ENCODE measurements around the gene ATP8A2.
"Not testable (repeated sequence)": the region's sequence is repeated elsewhere in the genome, so short reads cannot be mapped to it uniquely, and the experiment has no call there.

Gene ATP8A2

DNA sequence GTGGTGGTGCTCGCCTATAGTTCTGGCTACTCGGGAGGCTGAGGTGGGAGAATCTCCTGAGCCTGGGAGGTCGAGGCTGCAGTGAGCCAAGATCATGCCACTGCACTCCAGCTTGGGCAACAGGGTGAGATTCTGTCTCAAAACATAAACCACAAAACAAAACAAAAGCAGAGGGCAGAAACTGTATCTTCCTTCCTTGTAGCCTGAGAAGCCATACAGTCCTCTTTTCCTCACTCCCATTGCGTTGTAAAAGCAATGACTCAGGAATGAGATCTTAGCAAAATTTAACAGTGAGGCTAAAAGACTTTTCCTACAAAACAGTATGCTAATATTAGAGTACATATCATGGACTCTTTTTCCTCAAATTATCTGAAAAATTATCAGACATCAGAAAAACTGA, 549.2 kb downstream of the ATP8A2 start:
- no peak for DNase-seq (ENCODE audit: low spot score)

DNA sequence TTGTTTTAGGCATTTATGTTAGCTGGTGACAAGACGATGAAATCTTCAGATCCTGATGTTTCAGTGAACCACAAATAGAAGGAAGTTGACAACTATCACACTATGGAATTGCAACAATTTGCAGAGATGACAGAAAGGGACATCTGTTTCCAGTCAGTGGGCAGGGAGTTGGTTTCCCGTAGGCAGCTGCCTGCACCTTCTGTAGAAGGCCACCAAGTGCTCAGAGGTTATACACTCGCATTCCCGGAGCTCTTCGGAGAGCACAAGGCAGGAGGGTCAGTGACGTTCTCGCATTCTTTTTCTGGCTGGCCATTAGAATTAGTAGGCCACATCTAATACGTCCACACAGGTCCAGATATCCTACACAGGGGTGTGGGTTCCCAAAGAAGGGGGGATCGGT, 550.6 kb downstream of the ATP8A2 start:
- no peak for DNase-seq (ENCODE audit: low spot score)

DNA sequence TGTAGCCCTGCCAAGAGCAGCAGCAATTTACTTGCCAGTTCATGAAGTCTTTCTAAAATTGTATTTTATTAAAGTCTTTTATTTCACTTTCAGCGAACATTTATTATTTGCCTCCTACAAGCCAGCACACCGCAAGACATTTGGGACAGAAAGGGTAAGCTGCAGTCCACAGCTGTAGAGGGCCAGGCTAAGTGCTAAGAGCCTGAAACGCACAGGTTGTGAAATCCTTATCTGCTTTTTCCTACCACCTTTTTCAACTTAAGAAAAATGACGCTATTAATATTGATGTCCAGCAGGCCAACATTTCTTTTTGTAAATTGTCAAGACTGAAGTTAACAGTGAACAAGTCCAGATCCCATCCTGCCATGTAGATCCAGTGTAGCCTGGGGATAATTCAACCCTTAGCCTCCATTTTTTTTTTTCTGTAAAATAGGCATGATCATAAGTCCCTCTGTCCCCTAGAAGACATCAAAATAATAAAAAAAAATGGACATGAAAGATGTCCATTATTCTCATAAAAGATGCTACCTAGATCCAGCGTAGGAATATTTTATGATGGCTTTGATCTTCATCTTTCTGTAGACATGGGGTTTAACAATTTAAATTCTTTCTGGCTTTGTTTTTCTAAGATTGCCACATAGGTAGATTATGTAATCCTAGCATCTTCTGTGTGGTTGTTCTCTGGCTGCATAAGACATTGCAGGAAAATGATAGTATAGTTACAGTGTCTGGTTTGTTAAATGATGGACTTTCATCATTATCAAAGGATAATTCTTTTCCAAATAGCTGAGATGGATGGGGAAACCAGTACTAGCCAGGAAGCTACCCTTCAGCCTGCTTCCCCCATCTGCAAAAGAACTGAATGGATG, 551.7 kb downstream of the ATP8A2 start:
- DNase-seq (ENCODE audit: low spot score): no peak

DNA sequence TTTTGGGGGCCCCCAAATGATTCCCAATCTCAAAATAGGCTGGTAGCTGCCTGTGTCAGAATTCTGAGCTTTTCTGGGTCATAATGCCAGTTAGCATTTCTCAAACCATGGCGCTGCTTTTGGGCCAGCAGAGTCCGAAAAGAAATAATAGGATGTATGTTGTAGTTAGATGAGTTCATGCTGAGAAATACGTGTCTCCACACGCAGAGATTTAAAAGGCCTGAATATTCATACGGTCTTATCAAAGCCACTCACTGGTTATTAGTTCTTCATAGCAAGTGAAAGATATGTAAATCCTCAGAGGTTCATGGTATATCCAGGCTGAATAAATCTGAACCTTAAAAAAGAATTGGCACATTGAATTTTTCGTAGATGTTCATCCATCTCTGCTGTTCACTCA, 555.6 kb downstream of the ATP8A2 start:
- no peak for DNase-seq (ENCODE audit: low spot score)

DNA sequence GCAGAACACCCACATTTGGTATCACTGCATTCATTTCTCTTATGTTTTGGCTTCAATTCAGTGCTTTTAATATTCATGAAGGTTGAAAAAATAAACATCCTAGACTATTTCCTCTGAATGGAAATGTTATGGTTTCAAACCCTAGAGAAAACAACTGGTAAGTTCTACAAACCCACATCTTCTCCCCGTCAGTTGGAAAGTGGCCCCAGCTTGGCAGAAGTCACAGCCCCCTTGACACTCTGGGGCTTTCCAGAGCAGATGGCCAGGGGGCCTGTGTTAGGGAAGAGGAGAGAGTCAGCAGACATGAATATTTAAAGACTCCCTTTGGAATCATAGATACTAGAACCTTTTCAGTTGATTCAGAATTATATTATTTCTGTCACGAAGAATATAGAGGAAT, 556.2 kb downstream of the ATP8A2 start:
- no peak for DNase-seq (ENCODE audit: low spot score)

DNA sequence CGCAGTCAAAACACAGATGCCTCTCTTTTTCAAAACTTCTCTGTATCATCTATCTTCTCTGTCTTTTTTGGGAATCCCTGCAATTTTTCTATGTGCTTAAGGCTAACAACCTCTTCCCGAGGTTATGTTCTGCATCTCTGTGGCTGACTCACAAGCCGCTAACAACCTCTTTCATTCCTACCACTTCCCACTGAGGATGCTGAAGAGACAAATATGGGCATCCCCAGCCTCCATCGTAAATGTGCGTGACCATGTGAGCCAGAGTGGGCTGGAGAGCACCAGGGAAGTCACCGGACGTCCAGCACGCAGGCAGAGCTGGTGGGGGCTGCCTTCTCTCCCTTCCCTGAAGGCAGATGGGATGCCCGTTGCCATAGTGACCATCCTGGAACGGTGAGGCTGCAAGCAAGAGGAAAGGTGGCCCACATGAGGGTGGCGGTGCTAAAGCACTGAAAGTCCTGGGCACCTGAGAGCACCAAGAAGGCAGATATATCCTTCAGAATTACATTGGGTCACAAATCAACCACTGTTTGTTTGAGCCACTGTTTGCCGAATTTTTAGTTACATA, 557.2 kb downstream of the ATP8A2 start:
- DNase-seq (ENCODE audit: low spot score): no peak

GRCh38 chr13:25929816-25930215, 558.0 kb downstream of the ATP8A2 start:
- DNase-seq (ENCODE audit: low spot score): no peak

- no peak for DNase-seq (ENCODE audit: low spot score)
Measured at GRCh38 chr13:25930653-25931052, 558.9 kb downstream of the ATP8A2 start.

GRCh38 chr13:25932365-25932764, 560.6 kb downstream of the ATP8A2 start:
- DNase-seq (ENCODE audit: low spot score): no peak

DNA sequence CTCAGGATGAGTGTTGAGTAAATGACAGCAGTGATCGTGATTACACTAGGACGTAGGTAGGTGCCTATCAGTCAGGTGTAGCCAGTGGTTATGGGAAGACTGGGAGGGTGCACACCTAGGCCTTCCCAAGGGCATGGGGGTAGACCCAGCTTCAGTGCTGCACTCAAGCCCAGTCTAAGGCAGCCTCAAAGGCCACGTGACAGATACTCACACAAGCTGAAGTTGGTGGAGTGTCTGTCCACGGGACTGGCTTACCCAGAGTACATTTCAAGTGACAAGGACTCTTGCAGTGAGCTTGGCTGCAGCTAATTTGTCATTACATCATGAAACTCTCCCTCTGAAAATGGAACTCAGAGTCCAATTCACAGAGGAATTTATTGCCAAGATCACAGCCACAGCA, 561.7 kb downstream of the ATP8A2 start:
- no peak for DNase-seq (ENCODE audit: low spot score)

- DNase-seq (ENCODE audit: low spot score): no peak
Measured at GRCh38 chr13:25934127-25934526, 562.4 kb downstream of the ATP8A2 start.

DNA sequence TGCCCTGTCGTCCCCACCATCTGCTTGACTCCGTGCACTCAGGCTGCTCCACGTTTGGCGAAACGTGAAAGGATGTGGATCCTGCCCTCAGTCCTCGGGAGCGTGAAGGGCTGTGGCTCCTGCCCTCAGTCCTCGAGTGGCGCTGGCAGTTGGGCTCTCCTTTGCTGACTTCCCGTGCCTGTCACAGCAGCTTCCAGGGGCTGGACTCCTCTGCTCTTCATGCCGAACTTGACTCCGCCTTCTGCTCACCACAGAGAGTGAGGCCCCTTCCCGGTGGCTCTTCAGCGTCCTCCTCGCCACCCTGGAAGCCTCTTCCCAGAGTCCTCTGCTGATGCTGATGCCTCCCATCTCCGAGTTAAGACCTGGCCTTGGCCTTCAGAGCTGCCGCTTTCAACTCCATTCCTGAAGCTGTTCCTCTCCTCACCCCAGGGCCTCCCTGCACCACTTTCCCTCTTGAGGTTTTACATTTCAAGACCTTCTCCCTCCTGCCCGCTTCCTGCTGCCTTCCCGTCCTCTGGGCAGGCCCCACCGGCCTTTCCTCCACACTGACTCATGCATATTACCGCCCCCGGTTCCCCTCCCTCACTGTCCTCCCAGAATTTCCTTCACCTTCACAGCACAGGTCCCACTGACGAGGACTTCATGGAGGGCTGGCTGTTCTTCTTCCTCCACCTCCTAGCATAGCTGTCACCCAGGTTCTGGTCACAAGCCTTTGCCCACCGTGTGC, 568.4 kb downstream of the ATP8A2 start:
- DNase-seq (ENCODE audit: low spot score): no peak

DNA sequence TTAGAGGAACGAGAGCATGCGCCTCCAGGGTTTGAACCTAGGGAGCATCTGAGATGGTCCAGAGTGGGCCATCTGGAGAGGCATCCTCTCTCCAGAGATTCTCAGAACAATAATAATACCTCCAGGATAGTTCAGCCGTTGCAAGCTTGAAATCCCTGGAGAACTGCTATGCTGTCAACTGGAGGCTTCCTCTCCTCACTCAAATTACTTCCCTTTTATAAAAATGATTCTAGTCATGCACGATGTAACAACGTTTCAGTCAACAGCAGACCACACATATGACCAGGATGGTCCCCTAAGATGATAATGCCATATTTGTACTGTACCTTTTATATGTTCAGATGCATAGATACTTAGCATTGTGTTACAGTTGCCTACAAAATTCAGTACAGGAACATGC, 571.3 kb downstream of the ATP8A2 start:
- no peak for DNase-seq (ENCODE audit: low spot score)

DNA sequence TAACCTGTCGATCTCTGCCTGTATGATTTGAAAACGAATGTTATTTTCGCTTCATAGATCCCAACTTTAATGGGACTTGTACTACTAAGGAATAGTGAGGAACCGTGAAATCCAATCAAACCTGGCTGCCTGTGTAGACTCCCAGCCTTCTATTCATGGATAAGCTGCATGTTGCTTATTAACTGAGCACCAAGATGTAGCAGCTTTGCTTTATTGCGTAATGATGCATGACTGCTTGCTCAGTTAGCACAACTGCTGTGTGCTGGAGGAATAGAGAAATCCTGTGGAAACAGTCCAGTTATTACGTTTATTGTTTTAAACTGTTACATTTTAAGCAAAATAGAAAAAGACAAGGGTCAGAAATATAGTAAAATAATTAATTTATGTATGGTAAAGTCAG, 571.9 kb downstream of the ATP8A2 start:
- DNase-seq (ENCODE audit: low spot score): no peak

DNA sequence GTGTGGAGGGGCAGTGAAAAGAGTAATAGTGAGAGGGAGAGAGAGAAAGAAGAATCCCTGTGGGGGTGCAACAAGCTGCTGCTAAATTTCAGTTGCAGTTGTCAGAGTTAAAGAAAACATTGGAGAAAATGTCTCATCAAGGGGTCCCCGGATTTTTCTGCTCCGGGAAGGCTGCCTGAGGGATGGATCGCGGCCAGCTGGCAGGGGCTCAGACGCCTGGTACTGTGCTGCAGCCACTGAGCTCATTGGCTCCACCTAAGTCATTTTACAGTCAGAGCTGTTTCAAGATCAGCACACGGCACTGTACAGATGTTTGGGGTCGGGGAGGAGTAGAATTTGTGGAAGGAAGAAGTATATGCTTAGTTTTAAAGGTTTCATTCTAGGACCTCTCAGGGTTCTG, 573.8 kb downstream of the ATP8A2 start:
- no peak for DNase-seq (ENCODE audit: low spot score)

GRCh38 chr13:25946321-25946720, 574.5 kb downstream of the ATP8A2 start:
- DNase-seq (ENCODE audit: low spot score): no peak

- no peak for DNase-seq (ENCODE audit: low spot score)
Measured at GRCh38 chr13:25948910-25949309, 577.1 kb downstream of the ATP8A2 start.

DNA sequence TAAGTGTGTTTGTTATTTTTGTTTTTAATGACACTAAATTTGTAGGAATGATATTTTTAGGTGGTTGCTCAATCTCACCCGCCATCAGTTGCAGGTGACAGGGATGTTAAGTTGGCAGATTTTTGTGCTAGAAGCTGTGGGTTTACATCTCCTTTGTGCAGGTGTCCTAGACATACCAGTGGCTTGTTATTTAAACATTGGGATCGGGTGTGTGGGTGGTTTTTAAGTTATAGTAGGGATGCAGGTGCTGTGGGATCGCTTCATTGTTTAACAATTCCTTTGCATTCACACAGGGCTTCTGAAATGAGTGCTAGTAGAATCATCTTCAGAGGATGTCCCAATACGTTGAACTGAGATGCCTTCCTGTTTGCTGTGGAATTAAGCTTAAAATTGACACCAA, 580.1 kb downstream of the ATP8A2 start:
- no peak for DNase-seq (ENCODE audit: low spot score)

DNA sequence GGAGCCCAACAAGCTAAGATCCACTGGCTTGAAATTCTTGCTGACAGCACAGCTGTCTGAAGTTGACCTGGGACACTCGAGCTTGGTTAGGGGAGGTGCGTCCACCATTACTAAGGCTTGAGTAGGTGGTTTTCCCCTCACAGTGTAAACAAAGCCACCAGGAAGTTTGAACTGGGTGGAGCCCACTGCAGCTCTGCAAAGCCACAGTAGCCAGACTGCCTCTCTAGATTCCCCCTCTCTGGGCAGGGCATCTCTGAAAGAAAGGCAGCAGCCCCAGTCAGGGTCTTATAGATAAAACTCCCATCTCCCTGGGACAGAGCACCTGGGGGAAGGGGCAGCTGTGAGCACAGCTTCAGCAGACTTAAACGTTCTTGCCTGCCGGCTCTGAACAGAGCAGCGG, 582.3 kb downstream of the ATP8A2 start:
- DNase-seq (ENCODE audit: low spot score): not testable (repeated sequence)

- not testable (repeated sequence) for DNase-seq (ENCODE audit: low spot score)
Measured at GRCh38 chr13:25954943-25955342, 583.2 kb downstream of the ATP8A2 start.

GRCh38 chr13:25958986-25959385, 587.2 kb downstream of the ATP8A2 start:
- no peak for DNase-seq (ENCODE audit: low spot score)

- no peak for DNase-seq (ENCODE audit: low spot score)
Measured at GRCh38 chr13:25961294-25961693, 589.5 kb downstream of the ATP8A2 start.

DNA sequence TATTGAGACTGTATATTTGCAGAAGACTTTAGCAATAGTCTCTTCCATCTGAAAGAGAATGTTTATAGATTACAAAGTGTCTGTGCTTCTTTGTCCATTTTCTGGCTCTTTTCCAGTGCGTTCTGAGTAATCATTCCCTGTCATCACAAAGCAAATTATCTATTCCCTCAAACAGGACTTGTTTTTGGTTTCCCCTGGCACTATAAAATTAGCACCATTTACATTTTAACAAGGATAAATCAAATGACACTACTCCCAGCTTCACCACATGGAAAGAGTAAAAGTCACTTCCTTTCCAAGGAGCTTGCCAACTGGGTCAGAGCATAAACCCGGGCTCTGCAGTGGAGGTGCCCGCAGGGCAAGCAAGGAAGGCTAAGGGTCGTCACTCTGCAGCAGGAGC, 591.9 kb downstream of the ATP8A2 start:
- DNase-seq (ENCODE audit: low spot score): no peak
